Osteocyte (in vitro differentiated cells): ENCODE results near the gene APH1B. TPM values are rescaled to one million over a fixed set of nuclear protein-coding genes. Genes with fewer than 3 reads are reported as not detected.

Source experiments
- DNase-seq: peaks from one replicate; pipeline ENCODE4 v3.0.0; 2021; ENCODE audit warnings: mixed read lengths; ENCODE audit not compliant: unreplicated experiment; ENCODE audit errors: extremely low spot score
- H3K27ac Mint-ChIP-seq: one replicate; pipeline ENCODE4 v1.8.0; 2021; ENCODE audit warnings: mild to moderate bottlenecking, mixed read lengths; ENCODE audit not compliant: unreplicated experiment
- H3K27me3 Mint-ChIP-seq: one replicate; pipeline ENCODE4 v1.8.0; 2021; ENCODE audit warnings: mixed read lengths; ENCODE audit not compliant: unreplicated experiment
- H3K36me3 Mint-ChIP-seq: one replicate; pipeline ENCODE4 v1.8.0; 2021; ENCODE audit warnings: mixed read lengths; ENCODE audit not compliant: unreplicated experiment
- H3K4me1 Mint-ChIP-seq: one replicate; pipeline ENCODE4 v1.8.0; 2021; ENCODE audit warnings: mixed read lengths; ENCODE audit not compliant: unreplicated experiment
- H3K4me3 Mint-ChIP-seq: one replicate; pipeline ENCODE4 v1.8.0; 2021; ENCODE audit warnings: mild to moderate bottlenecking, moderate library complexity, mixed read lengths; ENCODE audit not compliant: unreplicated experiment
- H3K9me3 Mint-ChIP-seq: one replicate; pipeline ENCODE4 v1.8.0; 2021; ENCODE audit warnings: mixed read lengths; ENCODE audit not compliant: unreplicated experiment
- total RNA-seq: library from RNA; stranded (reverse); gene quantifications from 2 replicates; pipeline ENCODE4 v1.2.1, GENCODE V29; 2021
- TF ChIP-seq, protein P1 (sequence below): fragments of 200-600 bp; sonication (generic); IDR thresholded peaks from 2 replicates; pipeline ENCODE4 v1.5.0; 2021; ENCODE audit warnings: antibody characterized with exemption, mild to moderate bottlenecking, moderate library complexity

APH1B gene
- total RNA-seq, 1 donor from 2014 or later, result 13.9 TPM

DNA sequence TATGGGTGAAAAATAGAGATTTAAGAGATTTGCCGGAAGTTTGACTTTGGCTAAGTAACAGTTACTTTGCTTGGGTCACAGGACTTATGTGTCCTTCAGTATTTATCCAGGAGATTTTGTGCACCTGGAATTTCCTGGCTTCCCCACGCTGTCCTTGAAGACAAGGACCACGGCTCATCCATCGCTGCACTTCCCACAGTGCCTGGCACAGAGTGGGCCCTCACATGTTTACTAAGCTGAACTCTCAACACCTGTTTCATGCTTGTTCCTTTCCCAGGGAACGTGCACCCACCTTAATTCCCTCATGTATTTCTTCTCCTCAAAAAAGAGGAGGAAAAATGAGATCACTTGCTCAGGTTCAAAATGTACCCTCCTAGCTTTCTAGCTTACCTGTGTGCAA lies 72.2 kb downstream of the APH1B start:
- Mint-ChIP-seq H3K4me1 (peaks cover 34% of the 10 kb centered on the region), H3K27me3 (peaks cover 7% of the 10 kb centered on the region), H3K9me3 (no peaks in the 10 kb centered on the region), H3K27ac (no peak overlapping the region), H3K4me3 (no peak overlapping the region), H3K36me3 (no peaks in the 10 kb centered on the region)
- TF ChIP-seq, protein P1, sequence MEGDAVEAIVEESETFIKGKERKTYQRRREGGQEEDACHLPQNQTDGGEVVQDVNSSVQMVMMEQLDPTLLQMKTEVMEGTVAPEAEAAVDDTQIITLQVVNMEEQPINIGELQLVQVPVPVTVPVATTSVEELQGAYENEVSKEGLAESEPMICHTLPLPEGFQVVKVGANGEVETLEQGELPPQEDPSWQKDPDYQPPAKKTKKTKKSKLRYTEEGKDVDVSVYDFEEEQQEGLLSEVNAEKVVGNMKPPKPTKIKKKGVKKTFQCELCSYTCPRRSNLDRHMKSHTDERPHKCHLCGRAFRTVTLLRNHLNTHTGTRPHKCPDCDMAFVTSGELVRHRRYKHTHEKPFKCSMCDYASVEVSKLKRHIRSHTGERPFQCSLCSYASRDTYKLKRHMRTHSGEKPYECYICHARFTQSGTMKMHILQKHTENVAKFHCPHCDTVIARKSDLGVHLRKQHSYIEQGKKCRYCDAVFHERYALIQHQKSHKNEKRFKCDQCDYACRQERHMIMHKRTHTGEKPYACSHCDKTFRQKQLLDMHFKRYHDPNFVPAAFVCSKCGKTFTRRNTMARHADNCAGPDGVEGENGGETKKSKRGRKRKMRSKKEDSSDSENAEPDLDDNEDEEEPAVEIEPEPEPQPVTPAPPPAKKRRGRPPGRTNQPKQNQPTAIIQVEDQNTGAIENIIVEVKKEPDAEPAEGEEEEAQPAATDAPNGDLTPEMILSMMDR, result no peak
- DNase-seq, result no peak

- Mint-ChIP-seq H3K4me1 (peaks cover 34% of the 10 kb centered on the region), H3K27ac (no peak overlapping the region), H3K4me3 (no peak overlapping the region), H3K27me3 (peaks cover 3% of the 10 kb centered on the region), H3K9me3 (no peaks in the 10 kb centered on the region), H3K36me3 (no peaks in the 10 kb centered on the region)
- TF ChIP-seq, protein P1, result no peak
- DNase-seq, result no peak
Measured at GRCh38 chr15:63350178-63350621, 72.8 kb downstream of the APH1B start.

GRCh38 chr15:63351170-63351569 lies 73.8 kb downstream of the APH1B start:
- TF ChIP-seq, protein P1, result no peak
- Mint-ChIP-seq H3K4me3 (no peak overlapping the region), H3K27ac (no peak overlapping the region), H3K36me3 (no peaks in the 10 kb centered on the region), H3K4me1 (peaks cover 34% of the 10 kb centered on the region), H3K27me3 (peaks cover 3% of the 10 kb centered on the region), H3K9me3 (no peaks in the 10 kb centered on the region)
- no peak for DNase-seq

- Mint-ChIP-seq H3K27ac (no peak overlapping the region), H3K4me3 (no peak overlapping the region), H3K27me3 (peaks cover 3% of the 10 kb centered on the region), H3K9me3 (no peaks in the 10 kb centered on the region), H3K4me1 (peaks cover 22% of the 10 kb centered on the region), H3K36me3 (no peaks in the 10 kb centered on the region)
- TF ChIP-seq, protein P1, result no peak
- no peak for DNase-seq
Measured at GRCh38 chr15:63352808-63353207, 75.4 kb downstream of the APH1B start.

DNA sequence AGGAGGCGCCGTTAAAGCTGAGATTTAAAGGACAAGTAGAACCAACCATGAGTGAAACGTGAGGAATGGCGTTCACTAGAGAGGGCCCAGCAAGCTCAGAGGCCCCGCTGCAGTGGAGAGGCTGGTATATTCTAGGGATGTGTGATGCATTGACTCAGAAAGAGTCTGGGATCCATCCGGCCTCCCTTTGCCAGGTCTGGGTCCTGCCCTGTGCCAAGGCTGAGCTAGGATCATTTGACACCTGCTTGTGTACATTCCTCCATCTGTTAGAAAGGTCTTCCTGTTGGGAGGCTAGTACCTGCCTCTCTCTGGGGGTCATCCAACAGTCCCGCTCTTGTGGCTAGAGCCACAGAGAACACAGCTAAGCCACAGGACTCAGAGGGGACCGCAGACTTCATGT lies 75.9 kb downstream of the APH1B start:
- H3K27ac Mint-ChIP-seq, result no peak overlapping the region
- no peak overlapping the region for H3K4me3 Mint-ChIP-seq
- H3K9me3 Mint-ChIP-seq, result no peaks in the 10 kb centered on the region
- H3K36me3 Mint-ChIP-seq, result no peaks in the 10 kb centered on the region
- peaks cover 3% of the 10 kb centered on the region for H3K27me3 Mint-ChIP-seq
- H3K4me1 Mint-ChIP-seq, result peaks cover 17% of the 10 kb centered on the region
- no peak for DNase-seq
- TF ChIP-seq, protein P1, result no peak
